Measurements from ENCODE around the gene BLVRB. TPM values are rescaled to one million over a fixed set of nuclear protein-coding genes. Genes with fewer than 3 reads are reported as not detected.

BLVRB gene
- total and polyA plus RNA-seq, 2 donors (not counting 3 experiments of a cell fraction or from before 2014, with no cell fraction given) = 30.8 to 113 TPM

DNA sequence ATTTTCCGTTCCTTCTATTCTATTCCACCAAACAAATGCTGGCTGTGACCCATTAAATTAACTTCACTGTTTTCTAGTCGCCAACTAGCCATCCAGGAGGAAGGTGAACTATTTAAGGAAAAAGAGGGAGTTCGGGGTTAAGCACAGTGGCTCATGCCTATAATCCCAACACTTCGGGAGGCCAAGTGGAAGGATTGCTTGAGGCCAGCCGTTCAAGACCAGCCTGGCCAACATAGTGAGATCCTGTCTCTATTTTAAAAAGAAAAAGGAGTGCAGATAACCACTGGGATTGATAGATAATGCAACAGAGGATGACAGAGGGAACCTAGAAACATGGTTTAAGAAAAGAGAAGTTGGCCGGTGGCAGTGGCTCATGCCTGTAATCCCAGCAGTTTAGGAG is 45.9 kb upstream of the BLVRB start:
- no peaks in the 10 kb centered on the region for H3K36me3 ChIP-seq (ENCODE audit: control insufficient read depth in 2 of 2, extremely low read depth in 1 of 2, insufficient read depth in 2 of 2, low read length in 2 of 2)
- FAIRE-seq (no peak), DNase-seq (ENCODE audit: low read depth, low spot score) (no peak)
- dilution Hi-C loops (cut with MboI; ENCODE audit: extremely low pct_ligation_motif_present, low sequenced_read_pairs) (no loop called here), intact Hi-C loops (cut with micrococcal nuclease) (no loop called here)
- BruUV-seq (replicated peaks) = no TSS peak
- no peak overlapping the region for H3K27ac ChIP-seq (ENCODE audit: insufficient read depth, low read depth, low read length)
- peaks cover 24 to 29% of the 10 kb centered on the region in 2 experiments for H3K27me3 ChIP-seq (ENCODE audit: control insufficient read depth in 2 of 2, insufficient read depth in 2 of 2, low read length in 2 of 2)
- H3K9me3 ChIP-seq (replicated peaks; ENCODE audit: control insufficient read depth, insufficient read depth, low read length) = no peaks in the 10 kb centered on the region
- TF ChIP-seq CTCF (IDR thresholded peaks at IDR 0.05; ENCODE audit: extremely low read depth in 1 of 2, insufficient read depth in 1 of 2, low read depth in 1 of 2, low read length in 2 of 2) (no peak), MYC (IDR thresholded peaks at IDR 0.05; ENCODE audit: low read depth, low read length) (no peak), GATA2 (IDR thresholded peaks at IDR 0.05; ENCODE audit: insufficient read depth, insufficient read length, low read depth, low read length) (no peak)
- H3K9me1 ChIP-seq (replicated peaks; ENCODE audit: control insufficient read depth, extremely low read depth, insufficient read depth, low read length) = no peaks in the 10 kb centered on the region
- no peak overlapping the region for H3K9ac ChIP-seq (replicated peaks; ENCODE audit: extremely low read depth, insufficient read depth, low read length)
- H4K20me1 ChIP-seq (replicated peaks; ENCODE audit: control insufficient read depth, extremely low read depth, insufficient read depth, low read length) = no peaks in the 10 kb centered on the region
- H3K4me1 ChIP-seq (ENCODE audit: control insufficient read depth, extremely low read depth, insufficient read depth, low read length) = no peaks in the 10 kb centered on the region
- ChIA-PET CTCF (interaction anchor here (1.6 kb wide), 1 partner anchor 12 kb away, joined by 7 read pairs; no protein-coding TSS in a partner anchor), POLR2A (no interaction called here)
- no peaks in the 10 kb centered on the region for H3K79me2 ChIP-seq (ENCODE audit: control insufficient read depth, insufficient read depth, low read length)
- no peak overlapping the region for H3K4me3 ChIP-seq (replicated peaks in 1 of 3; ENCODE audit: insufficient read depth in 1 of 3, low read depth in 1 of 3, low read length in 3 of 3)
- H3K4me2 ChIP-seq (ENCODE audit: insufficient read depth, low read length) = no peak overlapping the region
- H2AFZ ChIP-seq (ENCODE audit: low read depth, low read length) = no peak overlapping the region

GRCh38 chr19:40510526-40511115 is 45.1 kb upstream of the BLVRB start:
- no peaks in the 10 kb centered on the region for H3K36me3 ChIP-seq (ENCODE audit: control insufficient read depth in 2 of 2, extremely low read depth in 1 of 2, insufficient read depth in 2 of 2, low read length in 2 of 2)
- no peak overlapping the region for H3K9ac ChIP-seq (replicated peaks; ENCODE audit: extremely low read depth, insufficient read depth, low read length)
- BruUV-seq (replicated peaks) = no TSS peak
- H3K4me1 ChIP-seq (ENCODE audit: control insufficient read depth, extremely low read depth, insufficient read depth, low read length) = no peaks in the 10 kb centered on the region
- H3K27ac ChIP-seq (ENCODE audit: insufficient read depth, low read depth, low read length) = no peak overlapping the region
- H4K20me1 ChIP-seq (replicated peaks; ENCODE audit: control insufficient read depth, extremely low read depth, insufficient read depth, low read length) = no peaks in the 10 kb centered on the region
- FAIRE-seq (no peak), DNase-seq (ENCODE audit: low read depth, low spot score) (no peak)
- H3K4me2 ChIP-seq (ENCODE audit: insufficient read depth, low read length) = no peak overlapping the region
- TF ChIP-seq POLR2A (IDR thresholded peaks at IDR 0.05; ENCODE audit: low read depth, low read length) = no peak
- no peak for TF ChIP-seq FOS (IDR thresholded peaks at IDR 0.05; ENCODE audit: borderline replicate concordance, insufficient read depth, low read length)
- no peak for TF ChIP-seq EZH2 (IDR thresholded peaks at IDR 0.05; ENCODE audit: borderline replicate concordance, low read depth, low read length, severe bottlenecking)
- TF ChIP-seq POLR2AphosphoS5 (IDR thresholded peaks at IDR 0.05; ENCODE audit: insufficient read depth, low read depth, low read length) = no peak
- no peak for TF ChIP-seq JUN (IDR thresholded peaks at IDR 0.05; ENCODE audit: borderline replicate concordance, insufficient read depth, insufficient read length, low read depth)
- no peak for TF ChIP-seq MAX (IDR thresholded peaks at IDR 0.05; ENCODE audit: insufficient read depth, insufficient read length)
- TF ChIP-seq MYC (IDR thresholded peaks at IDR 0.05; ENCODE audit: low read depth, low read length) = no peak
- TF ChIP-seq GATA2 (IDR thresholded peaks at IDR 0.05; ENCODE audit: insufficient read depth, insufficient read length, low read depth, low read length) = no peak
- TF ChIP-seq CTCF (IDR thresholded peaks at IDR 0.05; ENCODE audit: extremely low read depth in 1 of 2, insufficient read depth in 1 of 2, low read depth in 1 of 2, low read length in 2 of 2) = no peak
- H3K27me3 ChIP-seq (ENCODE audit: control insufficient read depth in 2 of 2, insufficient read depth in 2 of 2, low read length in 2 of 2) = peaks cover 24 to 29% of the 10 kb centered on the region in 2 experiments
- no peaks in the 10 kb centered on the region for H3K9me1 ChIP-seq (replicated peaks; ENCODE audit: control insufficient read depth, extremely low read depth, insufficient read depth, low read length)
- no peaks in the 10 kb centered on the region for H3K9me3 ChIP-seq (replicated peaks; ENCODE audit: control insufficient read depth, insufficient read depth, low read length)
- dilution Hi-C loops (cut with MboI; ENCODE audit: extremely low pct_ligation_motif_present, low sequenced_read_pairs) = no loop called here
- intact Hi-C loops (cut with micrococcal nuclease) = no loop called here
- POLR2A ChIA-PET = no interaction called here
- no peak overlapping the region for H3K4me3 ChIP-seq (replicated peaks in 1 of 3; ENCODE audit: insufficient read depth in 1 of 3, low read depth in 1 of 3, low read length in 3 of 3)
- CTCF ChIA-PET = interaction anchor here (1.2 to 2.0 kb wide), 5 partner anchors 10 to 205 kb away, joined by 3 to 6 read pairs (median 5); no protein-coding TSS in a partner anchor
- no peaks in the 10 kb centered on the region for H3K79me2 ChIP-seq (ENCODE audit: control insufficient read depth, insufficient read depth, low read length)
- H2AFZ ChIP-seq (ENCODE audit: low read depth, low read length) = no peak overlapping the region
